BJ (cell line): ENCODE data around the gene HOXC13. TPM values are rescaled to one million over a fixed set of nuclear protein-coding genes. Genes with fewer than 3 reads are reported as not detected.

Source experiments
- CTCF ChIA-PET: fragments of 350-600 bp; formaldehyde crosslinking; extraction: SDS; loops from one replicate; lab custom pipeline; 2021; ENCODE audit warnings: antibody characterized with exemption, inconsistent platforms; lab: Yijun Ruan, JAX
- POLR2A ChIA-PET: fragments of 300-600 bp; sonication (Branson Sonifier 250); formaldehyde crosslinking; extraction: SDS; loops from one replicate; lab custom pipeline; 2021; ENCODE audit warnings: antibody characterized with exemption; lab: Charles Lee
- DNase-seq: peaks from one replicate; pipeline ENCODE4 v3.0.0-alpha.2; 2011; ENCODE audit warnings: low read depth
- H3K27me3 ChIP-seq: 2 replicates; pipeline ENCODE4 v1.6.0; 2011; ENCODE audit warnings: low read length; ENCODE audit not compliant: control insufficient read depth, insufficient read depth
- H3K36me3 ChIP-seq: 2 replicates; pipeline ENCODE4 v1.5.1; 2011; ENCODE audit warnings: low read length; ENCODE audit not compliant: control insufficient read depth, insufficient read depth
- H3K4me3 ChIP-seq: 2 replicates; pipeline ENCODE4 v1.5.1; 2011; ENCODE audit warnings: low read depth, mild to moderate bottlenecking, control low read depth, low read length
- CTCF ChIP-seq: IDR thresholded peaks from 2 replicates; pipeline ENCODE4 v1.5.1; 2011; ENCODE audit warnings: low read depth, mild to moderate bottlenecking, control low read depth, inconsistent platforms, low read length, moderate library complexity; ENCODE audit not compliant: insufficient read depth
- polyA plus RNA-seq: library from polyadenylated mRNA; depleted of rRNA; stranded (reverse); fragments of >200 nt; gene quantifications from 2 replicates; pipeline ENCODE4 v1.2.3, GENCODE V29; 2011

The HOXC13 gene
- polyA plus RNA-seq, 1 experiment = 1.0 TPM

DNA sequence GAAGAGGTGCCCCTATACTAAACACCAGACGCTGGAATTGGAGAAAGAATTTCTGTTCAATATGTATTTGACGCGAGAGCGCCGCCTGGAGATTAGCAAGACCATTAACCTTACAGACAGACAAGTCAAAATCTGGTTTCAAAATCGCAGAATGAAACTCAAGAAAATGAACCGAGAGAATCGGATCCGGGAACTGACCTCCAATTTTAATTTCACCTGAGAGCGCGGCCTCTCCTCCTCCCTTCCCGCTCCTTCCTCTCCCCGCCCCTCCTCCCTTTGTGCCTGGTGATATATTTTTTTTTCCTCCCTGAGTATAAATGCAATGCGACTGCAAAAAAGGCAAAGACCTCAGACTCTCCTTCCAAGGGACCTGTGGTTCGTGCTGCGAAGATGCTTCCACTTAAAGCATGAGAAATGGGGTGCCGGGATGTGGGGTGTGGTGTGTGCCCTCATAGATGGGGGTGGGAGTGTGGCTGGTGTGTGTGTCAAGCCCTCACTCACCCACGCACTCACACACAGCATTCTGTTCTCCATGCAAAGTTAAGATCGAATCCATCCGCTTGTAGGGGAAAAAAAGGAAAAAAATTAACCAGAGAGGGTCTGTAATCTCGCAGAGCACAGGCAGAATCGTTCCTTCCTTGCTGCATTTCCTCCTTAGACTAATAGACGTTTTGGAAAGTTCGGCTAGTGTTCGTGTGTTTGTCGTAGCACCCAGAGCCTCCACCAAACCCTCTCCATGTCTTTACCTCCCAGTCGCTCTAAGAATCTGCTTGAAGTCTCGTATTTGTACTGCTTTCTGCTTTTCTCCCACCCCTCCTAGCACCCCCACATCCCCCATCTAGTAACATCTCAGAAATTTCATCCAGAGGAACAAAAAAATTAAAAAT, 50.8 kb downstream of the HOXC13 start:
- no peak for DNase-seq
- Histone ChIP-seq H3K4me3 (no peak overlapping the region), H3K36me3 (no peaks in the 10 kb centered on the region; the same call in 1 of the 2 replicates), H3K27me3 (peaks cover 9% of the 10 kb centered on the region)
- CTCF ChIA-PET = interaction anchor here (0.7 to 5.8 kb wide), 13 partner anchors 9 to 276 kb away, joined by 3 to 90 read pairs (median 7); partner anchors contain the start of genes HOXC8 and HOXC9
- TF ChIP-seq CTCF = peak; percentile 54
- POLR2A ChIA-PET = no interaction called here

DNA sequence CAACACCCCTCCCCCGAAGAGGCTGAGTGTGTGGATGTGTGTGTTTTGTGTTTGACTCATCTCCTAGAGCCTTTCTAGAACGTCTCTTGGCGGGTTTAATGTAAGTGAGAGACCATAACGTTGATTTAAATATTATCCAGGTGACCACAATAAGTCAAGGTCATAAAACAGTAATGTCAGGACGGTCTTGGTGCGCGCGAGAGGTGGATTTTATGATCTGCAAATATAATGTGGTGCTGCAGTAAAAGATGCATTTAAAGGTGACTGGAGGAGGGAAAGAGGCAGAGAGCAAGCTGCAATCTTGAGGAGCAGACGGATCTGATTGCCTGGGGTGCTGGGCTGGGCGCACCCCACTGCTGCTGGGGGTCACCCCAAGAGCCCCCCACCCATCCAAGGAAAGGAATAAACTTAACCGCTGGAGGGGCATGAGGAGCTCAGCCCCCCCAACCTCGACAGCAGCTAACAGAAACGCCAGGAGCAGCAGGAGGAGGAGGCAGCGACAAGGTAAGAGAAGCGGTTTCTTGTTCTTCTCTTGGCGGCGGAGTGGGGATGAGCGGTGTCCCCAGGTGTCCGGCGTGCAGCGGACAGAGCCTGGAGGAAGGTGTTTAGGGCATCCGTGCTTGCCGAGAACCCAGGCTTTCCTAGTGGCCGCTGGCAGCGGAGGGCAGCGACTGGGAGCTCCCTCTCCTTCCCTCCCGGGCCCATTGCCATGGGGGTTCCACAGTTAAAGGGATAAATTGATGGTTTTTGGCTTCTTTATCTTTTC, 51.9 kb downstream of the HOXC13 start:
- H3K4me3 ChIP-seq = no peak overlapping the region
- no peak for TF ChIP-seq CTCF
- H3K36me3 ChIP-seq = no peaks in the 10 kb centered on the region; the same call in 1 of the 2 replicates
- H3K27me3 ChIP-seq = peaks cover 11% of the 10 kb centered on the region
- no peak for DNase-seq
- ChIA-PET CTCF (interaction anchor here (1.2 to 4.3 kb wide), 4 partner anchors 10 to 224 kb away, joined by 5 to 31 read pairs (median 12); partner anchors contain the start of gene HOXC9), POLR2A (no interaction called here)

DNA sequence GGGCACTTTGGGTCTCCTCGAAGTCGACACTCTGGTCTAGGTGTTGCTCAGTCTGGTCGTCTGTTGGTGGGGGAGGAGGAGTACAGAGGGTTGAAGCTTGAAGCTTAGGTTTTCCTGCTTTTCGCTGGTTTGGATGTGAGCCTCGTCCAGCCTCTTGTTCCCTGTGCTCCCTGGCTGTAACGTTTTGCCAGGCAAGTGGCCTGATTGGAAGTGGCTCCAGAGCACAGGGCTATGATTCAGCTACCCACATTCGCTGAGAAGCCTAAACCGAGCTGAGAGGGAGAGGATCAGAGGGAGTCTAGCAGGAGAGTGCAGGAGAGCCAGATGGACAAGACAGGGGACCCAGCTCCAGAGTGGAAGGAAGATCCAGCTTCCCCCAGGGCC, 52.4 kb downstream of the HOXC13 start:
- POLR2A ChIA-PET = no interaction called here

DNA sequence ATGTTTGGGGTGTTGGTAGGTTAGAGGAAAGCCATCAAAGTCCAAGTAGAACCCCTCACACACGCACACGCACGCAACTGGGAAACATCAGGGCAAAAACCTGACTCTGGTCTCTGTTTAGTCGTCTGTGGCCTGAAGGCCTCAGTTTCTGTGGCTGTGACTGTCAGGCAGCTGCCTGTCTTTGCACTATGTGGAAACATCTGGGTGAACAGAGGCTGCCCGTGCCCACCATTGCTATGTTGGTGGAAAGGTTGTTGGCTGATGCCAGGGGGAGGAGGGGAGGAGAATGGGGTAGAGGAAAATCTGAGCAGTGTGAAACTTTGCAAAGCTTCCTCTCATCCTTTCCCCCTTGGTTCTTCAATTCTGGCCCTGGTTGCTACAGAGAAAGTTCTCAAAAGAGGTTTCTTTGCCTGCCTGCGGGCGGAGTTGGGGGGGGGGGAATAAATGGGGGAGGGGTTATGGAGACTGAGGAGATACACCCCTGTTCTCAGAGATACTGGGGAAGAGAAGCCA, 53.8 kb downstream of the HOXC13 start:
- no peaks in the 10 kb centered on the region; the same call in 1 of the 2 replicates for H3K36me3 ChIP-seq
- ChIA-PET POLR2A (no interaction called here), CTCF (interaction anchor here (0.8 to 4.3 kb wide), 8 partner anchors 8 to 246 kb away, joined by 3 to 31 read pairs (median 6); partner anchors contain the start of gene HOXC9)
- peaks cover 11% of the 10 kb centered on the region for H3K27me3 ChIP-seq
- H3K4me3 ChIP-seq = no peak overlapping the region
- DNase-seq = no peak
- TF ChIP-seq CTCF = no peak

More for the DNA sequence above, 52.4 kb downstream of the HOXC13 start:
- CTCF ChIA-PET = interaction anchor here (0.8 to 4.3 kb wide), 8 partner anchors 9 to 244 kb away, joined by 3 to 31 read pairs (median 6); partner anchors contain the start of genes HOXC8 and HOXC9
- Histone ChIP-seq H3K27me3 (peaks cover 11% of the 10 kb centered on the region), H3K4me3 (no peak overlapping the region), H3K36me3 (no peaks in the 10 kb centered on the region; the same call in 1 of the 2 replicates)
- no peak for DNase-seq
- no peak for TF ChIP-seq CTCF
